ENCODE results near the gene BEND6.

- TF ChIP-seq CTCF (IDR thresholded peaks at IDR 0.05) (no peak), POLR2A (IDR thresholded peaks at IDR 0.05) (no peak)
These were observed 62.2 kb downstream of the BEND6 start for GRCh38 chr6:57017069-57017468.
